ENCODE data around the gene TFB2M. TPM values are rescaled to one million over a fixed set of nuclear protein-coding genes. Genes with fewer than 3 reads are reported as not detected.

The TFB2M gene
- total RNA-seq, 1 donor from 2014 or later, result 11.6 TPM

- H3K27ac Mint-ChIP-seq, result no peak overlapping the region
- no peak for TF ChIP-seq CTCF (IDR thresholded peaks at IDR 0.05; ENCODE audit: unreplicated experiment)
- H3K27me3 Mint-ChIP-seq, result peaks cover 5% of the 10 kb centered on the region
- no peaks in the 10 kb centered on the region for H3K36me3 Mint-ChIP-seq (ENCODE audit: insufficient read depth)
- no peak for DNase-seq (ENCODE audit: low spot score, unreplicated experiment)
- H3K4me3 Mint-ChIP-seq (ENCODE audit: low read depth), result no peak overlapping the region
- H3K9me3 Mint-ChIP-seq (ENCODE audit: low read depth), result peaks cover 12% of the 10 kb centered on the region
- H3K4me1 Mint-ChIP-seq (ENCODE audit: low read depth), result no peaks in the 10 kb centered on the region
Observed at GRCh38 chr1:246530482-246530881, 35.6 kb downstream of the TFB2M start.

GRCh38 chr1:246528933-246529731, 36.9 kb downstream of the TFB2M start:
- TF ChIP-seq CTCF (IDR thresholded peaks at IDR 0.05; ENCODE audit: unreplicated experiment), result no peak
- Mint-ChIP-seq H3K4me1 (ENCODE audit: low read depth) (no peaks in the 10 kb centered on the region), H3K36me3 (ENCODE audit: insufficient read depth) (no peaks in the 10 kb centered on the region), H3K4me3 (ENCODE audit: low read depth) (no peak overlapping the region), H3K27me3 (peaks cover 5% of the 10 kb centered on the region), H3K9me3 (ENCODE audit: low read depth) (peaks cover 12% of the 10 kb centered on the region), H3K27ac (no peak overlapping the region)
- no peak for DNase-seq (ENCODE audit: low spot score, unreplicated experiment)

GRCh38 chr1:246527402-246528088, 38.5 kb downstream of the TFB2M start:
- no peaks in the 10 kb centered on the region for H3K36me3 Mint-ChIP-seq (ENCODE audit: insufficient read depth)
- H3K4me1 Mint-ChIP-seq (ENCODE audit: low read depth), result no peaks in the 10 kb centered on the region
- no peak overlapping the region for H3K27ac Mint-ChIP-seq
- peaks cover 5% of the 10 kb centered on the region for H3K27me3 Mint-ChIP-seq
- H3K9me3 Mint-ChIP-seq (ENCODE audit: low read depth), result peaks cover 12% of the 10 kb centered on the region
- H3K4me3 Mint-ChIP-seq (ENCODE audit: low read depth), result no peak overlapping the region
- TF ChIP-seq CTCF (IDR thresholded peaks at IDR 0.05; ENCODE audit: unreplicated experiment), result no peak
- DNase-seq (ENCODE audit: low spot score, unreplicated experiment), result no peak

- TF ChIP-seq CTCF (IDR thresholded peaks at IDR 0.05; ENCODE audit: unreplicated experiment), result no peak
- H3K4me3 Mint-ChIP-seq (ENCODE audit: low read depth), result no peak overlapping the region
- no peak for DNase-seq (ENCODE audit: low spot score, unreplicated experiment)
- H3K27ac Mint-ChIP-seq, result no peak overlapping the region
- H3K4me1 Mint-ChIP-seq (ENCODE audit: low read depth), result no peaks in the 10 kb centered on the region
- peaks cover 3% of the 10 kb centered on the region for H3K27me3 Mint-ChIP-seq
- H3K36me3 Mint-ChIP-seq (ENCODE audit: insufficient read depth), result no peaks in the 10 kb centered on the region
- peaks cover 12% of the 10 kb centered on the region for H3K9me3 Mint-ChIP-seq (ENCODE audit: low read depth)
Observed at GRCh38 chr1:246526915-246527314, 39.1 kb downstream of the TFB2M start.

GRCh38 chr1:246526380-246526779, 39.7 kb downstream of the TFB2M start:
- Mint-ChIP-seq H3K9me3 (ENCODE audit: low read depth) (peaks cover 11% of the 10 kb centered on the region), H3K4me3 (ENCODE audit: low read depth) (no peak overlapping the region), H3K36me3 (ENCODE audit: insufficient read depth) (no peaks in the 10 kb centered on the region), H3K27ac (no peak overlapping the region), H3K4me1 (ENCODE audit: low read depth) (no peaks in the 10 kb centered on the region), H3K27me3 (peaks cover 3% of the 10 kb centered on the region)
- no peak for DNase-seq (ENCODE audit: low spot score, unreplicated experiment)
- no peak for TF ChIP-seq CTCF (IDR thresholded peaks at IDR 0.05; ENCODE audit: unreplicated experiment)
